SK-N-MC (cell line): ENCODE measurements around the gene COLGALT1.

Source experiments
- DNase-seq: peaks from one replicate; pipeline ENCODE4 v3.0.0-alpha.2; 2011; ENCODE audit warnings: low read depth, low spot score
- H3K27ac ChIP-seq: fragments of 200-600 bp; sonication (generic); 2 replicates; pipeline ENCODE4 v1.5.1; 2016; ENCODE audit warnings: mixed run types
- H3K36me3 ChIP-seq: fragments of 200-600 bp; sonication (generic); 2 replicates; pipeline ENCODE4 v1.6.1; 2017; ENCODE audit warnings: antibody characterized with exemption, low read length, mixed read lengths; ENCODE audit not compliant: insufficient read depth
- H3K4me3 ChIP-seq: fragments of 200-600 bp; sonication (generic); 2 replicates; pipeline ENCODE4 v1.5.1; 2016
- H3K9ac ChIP-seq: fragments of 200-600 bp; sonication (generic); 2 replicates; pipeline ENCODE4 v1.8.0; 2017; ENCODE audit warnings: mixed run types, mixed read lengths; ENCODE audit not compliant: insufficient read length
- H3K9me3 ChIP-seq: fragments of 200-600 bp; sonication (generic); 2 replicates; pipeline ENCODE4 v1.6.1; 2017; ENCODE audit warnings: low read depth, mild to moderate bottlenecking, antibody characterized with exemption, low read length, moderate library complexity, mixed read lengths
- EZH2 ChIP-seq: fragments of 200-600 bp; sonication (generic); IDR thresholded peaks from one replicate; pipeline ENCODE4 v1.6.1; 2017; ENCODE audit warnings: antibody characterized with exemption
- FOXP2 ChIP-seq: optimal IDR thresholded peaks from 2 replicates; pipeline ENCODE3; 2011; ENCODE audit warnings: mild to moderate bottlenecking, moderate library complexity; ENCODE audit not compliant: insufficient read depth; ENCODE audit errors: extremely low read length, control extremely low read depth
- POLR2AphosphoS5 ChIP-seq: IDR thresholded peaks from 2 replicates; pipeline ENCODE4 v1.6.1; 2012; ENCODE audit warnings: mild to moderate bottlenecking, low read depth, low read length, borderline replicate concordance

COLGALT1 gene

DNA sequence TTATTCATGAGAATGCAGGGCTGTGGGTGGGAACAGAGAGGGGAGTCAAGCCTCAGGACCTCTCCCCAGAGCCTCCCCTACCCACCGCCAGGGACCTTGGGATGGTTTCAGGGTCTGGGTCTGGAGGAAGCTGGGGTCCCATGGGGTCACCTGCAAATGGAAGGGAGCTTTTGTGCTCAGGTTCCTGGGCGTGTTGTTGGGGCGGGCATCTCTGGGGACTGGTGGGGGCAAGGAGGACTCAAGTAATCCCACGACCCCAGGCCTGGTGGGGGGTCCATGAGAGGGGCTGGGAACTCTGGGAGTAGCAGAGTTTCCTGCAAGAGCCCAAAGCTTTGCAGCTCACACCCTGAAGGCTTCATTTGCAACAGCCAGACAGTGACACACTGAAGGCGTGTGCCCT, 72.5 kb downstream of the COLGALT1 start:
- Histone ChIP-seq H3K27ac (no peak overlapping the region), H3K36me3 (no peaks in the 10 kb centered on the region), H3K4me3 (no peak overlapping the region), H3K9ac (no peak overlapping the region), H3K9me3 (no peaks in the 10 kb centered on the region)
- no peak for TF ChIP-seq FOXP2
- no peak for TF ChIP-seq EZH2
- TF ChIP-seq POLR2AphosphoS5 = no peak
- DNase-seq = no peak

DNA sequence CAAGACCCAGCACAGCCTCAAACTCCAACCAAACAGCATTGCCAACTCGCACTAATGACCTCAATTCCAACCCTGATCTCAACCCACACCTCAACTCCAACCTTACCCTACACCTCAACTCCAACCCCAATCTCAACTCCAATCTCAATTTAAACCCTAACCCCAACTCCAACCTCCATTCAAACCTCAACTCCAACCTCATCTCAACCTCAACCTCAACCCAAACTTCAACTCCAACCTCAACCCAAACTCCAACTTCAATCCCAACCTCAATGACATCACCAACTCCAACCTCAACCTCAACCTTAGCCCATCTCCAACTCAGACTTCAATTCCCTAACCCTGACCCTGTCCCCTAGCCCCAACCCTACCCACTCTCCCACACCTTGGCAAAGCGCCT, 74.3 kb downstream of the COLGALT1 start:
- Histone ChIP-seq H3K27ac (no peak overlapping the region), H3K9ac (no peak overlapping the region), H3K36me3 (no peaks in the 10 kb centered on the region), H3K9me3 (no peaks in the 10 kb centered on the region), H3K4me3 (no peak overlapping the region)
- DNase-seq = no peak
- TF ChIP-seq EZH2 = no peak
- TF ChIP-seq POLR2AphosphoS5 = no peak
- no peak for TF ChIP-seq FOXP2

DNA sequence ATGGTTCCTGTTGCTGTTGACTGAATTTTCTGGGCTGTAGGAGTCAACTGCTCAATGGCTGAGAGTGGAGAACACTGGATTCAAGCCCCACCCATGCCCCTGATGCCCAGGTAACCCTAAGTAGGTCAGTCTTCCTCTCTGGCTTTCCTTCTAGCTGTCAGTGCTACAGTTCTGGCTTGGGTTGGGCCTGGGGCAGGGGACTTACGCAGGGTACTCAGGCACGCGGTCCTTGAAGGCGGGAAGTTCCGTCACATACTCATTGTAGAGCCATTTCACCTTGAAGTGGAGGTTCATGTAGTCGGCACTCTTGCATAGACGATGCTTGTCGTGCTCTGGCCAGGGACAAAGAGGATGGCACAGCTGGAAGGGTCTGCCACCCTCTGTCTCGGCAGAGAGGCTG, 77.1 kb downstream of the COLGALT1 start:
- Histone ChIP-seq H3K4me3 (no peak overlapping the region), H3K9me3 (no peaks in the 10 kb centered on the region), H3K9ac (no peak overlapping the region), H3K36me3 (no peaks in the 10 kb centered on the region), H3K27ac (no peak overlapping the region)
- no peak for TF ChIP-seq EZH2
- no peak for TF ChIP-seq POLR2AphosphoS5
- TF ChIP-seq FOXP2 = no peak
- no peak for DNase-seq
